ENCODE results near the gene RUFY4. TPM values are rescaled to one million over a fixed set of nuclear protein-coding genes. Genes with fewer than 3 reads are reported as not detected.

Gene RUFY4
- total and polyA plus RNA-seq, 2 of the 13 experiments (the other 11 are each of a cell fraction or from before 2014, with no cell fraction given): not detected

GRCh38 chr2:218082586-218083351, 13.7 kb downstream of the RUFY4 start (continued):
- TF ChIP-seq REST (IDR thresholded peaks at IDR 0.05; ENCODE audit: borderline replicate concordance in 1 of 2, low read depth in 1 of 2, low read length in 2 of 2) (no peak), ZIK1 (CRISPR knock-in tag; IDR thresholded peaks at IDR 0.05; ENCODE audit: borderline replicate concordance, low read depth) (no peak), ZNF598 (CRISPR knock-in tag; IDR thresholded peaks at IDR 0.05; ENCODE audit: borderline replicate concordance) (no peak), MED8 (CRISPR knock-in tag; IDR thresholded peaks at IDR 0.05; ENCODE audit: insufficient replicate concordance) (no peak), RERE (CRISPR knock-in tag; IDR thresholded peaks at IDR 0.05; ENCODE audit: low read depth) (no peak), HNRNPLL (IDR thresholded peaks at IDR 0.05; ENCODE audit: low read depth, low read length, poor library complexity, severe bottlenecking) (no peak), NONO (IDR thresholded peaks at IDR 0.05) (0 out of 2 replicates have a peak, but pooled peaks have one; percentile 62), NONO (CRISPR knock-in tag; conservative IDR thresholded peaks at IDR 0.05) (no peak), TCF12 (IDR thresholded peaks at IDR 0.05) (no peak), TCF12 (CRISPR knock-in tag; IDR thresholded peaks at IDR 0.05) (no peak)
- TF ChIP-seq, protein P1, sequence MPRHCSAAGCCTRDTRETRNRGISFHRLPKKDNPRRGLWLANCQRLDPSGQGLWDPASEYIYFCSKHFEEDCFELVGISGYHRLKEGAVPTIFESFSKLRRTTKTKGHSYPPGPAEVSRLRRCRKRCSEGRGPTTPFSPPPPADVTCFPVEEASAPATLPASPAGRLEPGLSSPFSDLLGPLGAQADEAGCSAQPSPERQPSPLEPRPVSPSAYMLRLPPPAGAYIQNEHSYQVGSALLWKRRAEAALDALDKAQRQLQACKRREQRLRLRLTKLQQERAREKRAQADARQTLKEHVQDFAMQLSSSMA (CRISPR knock-in tag; IDR thresholded peaks at IDR 0.05): no peak
